Fibroblast of skin of back (primary cell): ENCODE measurements around the gene C16orf78.
"Not testable (repeated sequence)": the region's sequence is repeated elsewhere in the genome, so short reads cannot be mapped to it uniquely, and the experiment has no call there.

Experiments
- DNase-seq: peaks from one replicate; pipeline ENCODE4 v3.0.0-alpha.2; 2013

C16orf78 gene

DNA sequence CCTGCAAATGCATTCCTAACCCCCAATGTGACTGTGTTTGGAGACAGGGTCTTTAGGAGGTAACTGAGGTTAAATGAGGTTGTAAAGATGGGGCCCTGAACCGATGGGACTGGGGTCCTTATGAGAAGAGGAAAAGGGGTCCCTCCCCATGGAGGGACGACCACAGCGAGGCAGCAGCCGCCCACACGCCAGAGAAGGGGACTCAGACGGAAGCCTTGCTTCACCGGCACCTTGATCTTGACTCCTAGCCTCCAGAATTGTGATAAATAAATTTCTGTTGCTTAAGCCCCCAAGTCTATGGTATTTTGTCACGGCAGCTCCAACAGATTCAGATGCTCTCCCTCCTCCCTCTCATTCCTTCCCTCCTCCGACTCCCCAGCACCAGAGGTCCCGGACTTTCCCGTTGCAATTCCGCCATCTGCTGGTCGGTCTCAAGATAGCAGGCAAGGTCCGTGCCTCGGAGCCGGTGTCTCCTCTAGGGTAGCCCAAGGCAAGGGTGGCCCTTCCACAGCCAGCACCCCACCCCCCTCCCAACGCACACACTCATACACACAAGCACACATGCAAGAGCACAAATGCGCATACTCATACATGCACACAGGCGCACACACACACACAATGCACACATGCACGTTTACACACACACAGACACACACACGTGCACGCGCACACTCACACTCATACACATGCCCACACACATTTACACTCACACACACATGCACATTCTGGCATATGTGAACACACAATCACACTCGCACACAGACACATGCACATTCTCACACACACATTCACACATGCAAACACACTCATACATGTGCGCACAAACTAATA is 23.1 kb upstream of the C16orf78 start:
- DNase-seq: peak; percentile 47

DNA sequence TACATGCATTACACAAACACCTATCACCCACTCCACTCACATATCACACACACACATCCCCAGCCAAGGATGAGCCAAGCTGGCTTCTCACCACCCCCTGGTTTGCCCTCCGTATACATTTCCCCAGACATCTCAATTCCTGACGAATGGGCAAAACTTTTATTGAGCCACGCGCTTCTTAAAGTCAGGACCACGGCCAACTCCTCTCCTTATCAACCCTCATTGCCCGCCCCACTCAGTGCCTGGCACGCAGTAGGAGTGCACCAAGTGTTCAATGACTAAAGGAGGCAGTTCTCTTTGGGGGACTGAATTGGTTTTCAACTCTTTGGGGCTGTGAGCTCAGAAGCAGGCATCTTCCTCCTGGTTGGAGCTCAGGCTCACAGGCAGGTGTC is 22.5 kb upstream of the C16orf78 start:
- DNase-seq: no peak

DNA sequence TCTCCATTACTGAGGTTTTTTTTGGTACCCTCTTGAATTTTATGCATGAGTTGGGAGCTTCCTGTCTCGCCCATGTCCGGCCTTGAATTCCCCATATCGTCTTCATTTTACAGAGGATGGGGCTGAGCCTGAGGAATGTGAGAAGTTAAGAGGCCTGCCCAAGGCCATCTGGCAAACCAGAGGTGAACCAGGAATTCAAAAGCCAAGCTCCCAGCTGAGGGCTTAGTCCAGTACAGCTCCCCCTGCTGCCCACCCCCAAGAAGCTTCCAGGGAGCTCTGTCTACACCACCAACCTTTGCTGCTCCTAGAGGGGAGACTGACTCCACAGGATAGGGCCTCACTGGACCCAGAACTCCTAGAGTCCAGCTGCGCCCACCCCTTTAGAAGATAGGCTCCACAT is 20.7 kb upstream of the C16orf78 start:
- peak; percentile 3 for DNase-seq

DNA sequence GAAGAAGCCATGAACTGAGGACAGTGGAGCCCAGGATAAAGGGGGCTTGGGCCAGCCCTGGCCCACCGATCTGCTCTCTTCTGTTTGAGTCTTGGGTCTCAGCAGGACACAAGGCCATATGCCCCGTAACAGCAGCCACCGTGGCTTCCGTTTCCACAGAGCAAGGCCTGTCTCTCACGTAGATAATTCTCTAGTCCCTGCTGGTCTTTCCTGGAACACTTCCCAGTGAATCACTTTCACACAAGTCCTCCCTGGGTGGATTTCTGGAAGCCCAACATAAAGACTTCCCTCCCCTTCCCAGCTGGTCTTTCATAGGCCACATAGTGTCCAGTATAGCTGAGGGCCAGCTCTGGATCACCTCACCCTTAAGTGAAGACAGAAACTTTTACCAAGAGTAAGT is 19.9 kb upstream of the C16orf78 start:
- DNase-seq: no peak

DNA sequence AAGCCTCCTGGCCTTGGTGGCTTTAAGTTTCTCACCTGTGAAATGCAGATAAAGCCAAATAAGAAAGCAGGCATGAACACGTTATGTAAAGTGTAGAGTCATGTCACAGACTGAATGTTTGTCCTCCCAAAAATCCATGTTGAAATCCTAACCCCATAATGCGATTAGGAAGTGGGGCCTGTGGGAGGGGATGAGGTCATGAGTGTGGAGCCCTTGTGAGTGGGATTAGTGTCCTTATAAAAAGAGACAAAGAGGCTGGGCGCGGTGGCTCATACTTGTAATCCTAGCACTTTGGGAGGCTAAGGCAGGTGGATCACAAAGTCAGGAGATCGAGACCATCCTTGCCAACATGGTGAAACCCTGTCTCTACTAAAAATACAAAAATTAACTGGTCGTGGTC is 19.5 kb upstream of the C16orf78 start:
- DNase-seq: no peak

DNA sequence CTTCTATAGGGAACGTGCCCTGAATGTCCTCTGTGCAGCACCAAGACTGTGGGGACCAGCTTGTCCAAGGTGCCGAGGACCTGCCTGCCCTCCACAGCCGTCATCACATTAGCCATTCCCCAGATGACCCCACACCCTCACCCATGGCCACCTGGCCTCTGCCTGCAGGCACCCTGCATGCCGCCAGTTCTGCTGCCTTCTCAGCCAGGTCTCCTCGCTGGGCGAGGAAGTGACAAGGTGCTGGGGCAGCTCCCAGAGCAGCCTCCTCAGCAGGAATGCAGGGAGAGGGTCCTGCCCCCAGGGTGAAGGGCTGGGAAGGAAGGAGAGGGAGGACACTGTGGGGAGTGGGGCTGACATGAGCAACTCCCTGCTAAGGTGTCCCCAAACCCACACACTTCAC is 18.6 kb upstream of the C16orf78 start:
- no peak for DNase-seq

DNA sequence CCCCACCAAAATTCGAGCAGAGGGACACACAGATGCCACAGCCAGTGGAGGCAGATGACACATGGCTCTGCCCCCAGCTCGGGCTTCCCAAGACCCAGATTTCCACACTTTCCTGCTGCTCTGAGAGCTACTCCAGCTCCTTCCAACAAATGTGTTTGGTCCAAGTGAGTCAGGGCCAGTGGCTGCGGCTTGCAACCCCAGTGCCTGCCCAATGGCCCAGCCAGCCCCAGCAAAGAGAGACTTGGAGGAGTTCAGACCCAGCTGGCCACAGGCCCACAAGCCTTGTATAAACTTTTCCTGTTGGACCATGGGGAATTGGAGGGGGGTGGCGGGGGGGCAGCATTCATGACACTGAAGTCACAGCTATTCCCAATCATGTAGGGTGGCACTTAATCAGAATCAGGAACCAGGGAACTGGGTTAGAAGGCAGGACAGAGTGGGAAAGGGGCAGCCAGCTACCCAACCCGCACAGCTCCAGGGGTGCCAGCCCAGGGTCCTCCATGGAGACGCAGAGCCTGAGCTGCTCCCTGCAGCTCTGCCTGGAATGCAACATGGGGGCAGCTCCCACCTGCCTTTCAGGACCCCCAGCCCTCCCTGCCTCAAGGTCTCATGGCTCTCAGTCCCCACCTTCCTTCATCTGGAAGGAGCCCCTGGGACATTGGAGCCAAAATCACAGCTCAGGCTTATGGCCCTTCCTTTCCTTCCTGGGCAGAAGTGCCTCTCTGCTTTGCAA is 17.5 kb upstream of the C16orf78 start:
- no peak for DNase-seq

DNA sequence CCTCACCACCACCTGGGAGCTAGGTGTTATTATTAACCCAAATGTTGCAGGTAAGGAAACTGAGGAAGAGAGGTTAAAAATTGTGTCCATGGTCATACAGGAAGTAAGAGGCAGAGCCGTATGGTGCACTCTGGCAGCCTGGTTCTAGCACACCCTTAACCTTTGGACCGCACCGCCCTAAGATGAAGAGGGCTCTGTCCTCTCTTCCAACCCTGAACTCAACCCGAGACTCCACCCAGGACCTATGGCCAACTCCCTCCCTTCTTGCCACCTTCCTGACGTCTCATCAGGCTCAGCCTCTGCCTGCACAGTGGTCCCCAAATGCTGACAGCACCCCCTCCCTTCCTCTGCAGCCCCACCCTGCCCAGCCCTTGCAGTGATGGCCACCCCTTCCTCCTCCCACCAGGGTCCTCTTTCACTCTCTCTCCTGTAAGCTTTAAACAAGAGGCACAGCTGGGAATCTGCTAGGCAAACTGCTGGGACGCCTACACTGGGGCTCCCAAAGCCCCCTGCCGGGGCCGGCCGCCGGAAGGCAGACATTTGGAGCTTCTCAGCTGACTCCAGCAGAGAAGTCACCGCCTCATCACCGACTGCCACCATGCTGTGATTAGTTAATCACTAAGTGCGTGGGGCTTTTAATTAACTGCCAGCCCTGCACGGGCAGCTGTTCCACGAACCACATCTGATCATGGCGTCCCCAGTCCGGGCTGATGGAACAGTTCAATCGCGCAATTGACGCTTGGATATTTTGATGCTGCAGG is 16.7 kb upstream of the C16orf78 start:
- DNase-seq: no peak

DNA sequence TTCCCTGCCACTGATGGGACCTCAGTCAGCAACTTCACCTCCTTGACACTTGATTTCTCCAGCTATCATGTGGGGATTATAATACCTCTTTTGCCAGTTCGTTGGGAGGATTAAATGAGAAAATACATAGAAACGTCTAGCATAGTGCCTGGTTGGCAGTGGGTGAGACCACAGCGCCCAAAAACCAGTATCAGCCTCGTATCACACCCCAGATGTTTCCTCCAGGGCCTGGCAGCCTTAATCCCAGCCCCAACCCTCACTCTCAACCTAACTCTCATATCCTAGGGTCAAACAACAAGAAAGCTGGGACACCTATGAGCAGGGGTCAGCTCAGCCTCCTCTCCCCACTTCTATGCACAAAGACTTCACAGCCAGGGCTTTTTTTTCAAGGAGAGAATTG is 14.0 kb upstream of the C16orf78 start:
- DNase-seq: no peak

DNA sequence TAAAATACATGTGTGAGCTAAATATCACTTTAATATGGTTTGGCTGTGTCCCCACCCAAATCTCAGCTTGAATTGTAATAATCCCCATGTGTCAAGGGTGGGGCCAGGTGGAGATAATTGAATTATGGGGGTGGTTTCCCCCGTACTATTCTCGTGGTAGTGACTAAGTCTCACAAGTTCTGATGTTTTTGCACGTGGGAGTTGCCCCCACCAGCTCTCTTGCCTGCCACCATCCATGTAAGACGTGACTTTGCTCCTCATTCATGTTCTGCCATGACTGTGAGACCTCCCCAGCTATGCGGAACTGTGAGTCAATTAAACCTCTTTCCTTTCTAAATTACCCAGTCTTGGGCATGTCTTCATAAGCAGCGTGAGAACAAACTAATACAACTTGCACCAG is 11.9 kb upstream of the C16orf78 start:
- DNase-seq: not testable (repeated sequence)

DNA sequence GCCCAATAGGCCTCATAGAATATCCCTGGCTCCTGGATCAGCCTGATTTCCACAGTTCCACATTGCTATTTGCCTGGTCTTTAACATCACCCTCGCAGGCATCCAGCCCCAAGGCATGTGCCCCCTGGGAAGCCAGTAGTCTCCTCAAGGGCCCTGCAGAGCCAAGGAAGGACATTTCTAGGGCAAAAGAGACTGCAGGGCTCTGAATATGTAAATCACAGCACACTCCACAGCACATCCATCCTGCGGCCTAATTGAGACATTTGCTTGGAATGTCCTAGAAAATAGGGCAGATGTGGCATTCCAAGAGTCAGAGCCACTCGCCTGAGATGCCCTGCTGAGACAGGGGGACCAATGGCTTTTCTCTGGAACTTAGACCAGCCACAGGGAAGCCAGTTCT is 11.4 kb upstream of the C16orf78 start:
- DNase-seq: peak; percentile 2

DNA sequence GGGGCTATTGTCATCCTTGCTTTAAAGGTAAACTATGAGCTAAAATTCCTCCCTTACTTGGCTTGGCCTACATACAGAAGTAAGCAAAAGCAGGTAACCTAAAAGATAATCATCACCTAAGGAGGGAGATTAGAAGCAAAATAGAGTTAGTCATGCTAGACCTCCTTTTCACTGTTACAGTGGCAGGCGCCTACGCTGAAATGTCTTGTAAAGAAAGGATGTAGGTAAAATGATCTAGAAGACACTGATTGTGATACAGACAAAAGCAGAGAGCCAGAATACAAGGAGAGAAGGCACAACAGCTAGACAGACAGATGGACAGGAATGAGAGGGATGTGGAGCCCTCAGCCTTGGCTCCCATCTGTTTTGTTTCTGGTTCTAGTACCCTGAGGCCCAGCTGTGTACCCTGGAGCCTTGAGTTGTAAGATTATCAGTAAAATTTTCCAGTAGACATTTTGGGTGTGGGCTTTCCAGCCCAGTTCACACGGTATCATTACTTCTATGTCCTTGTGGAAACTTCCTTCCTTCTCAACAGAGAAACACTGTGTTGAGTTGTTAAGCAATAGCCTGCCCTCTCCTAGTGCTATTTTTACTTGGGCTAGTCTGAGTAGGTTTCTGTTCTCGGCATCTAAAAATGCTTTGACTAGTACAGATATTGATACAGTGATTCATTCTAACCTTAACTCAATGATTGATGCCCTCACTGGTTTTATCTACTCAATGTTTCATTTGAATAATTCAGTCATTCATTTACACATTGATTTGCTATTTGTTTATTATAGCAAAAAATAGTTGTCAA is 7.7 kb upstream of the C16orf78 start:
- no peak for DNase-seq

DNA sequence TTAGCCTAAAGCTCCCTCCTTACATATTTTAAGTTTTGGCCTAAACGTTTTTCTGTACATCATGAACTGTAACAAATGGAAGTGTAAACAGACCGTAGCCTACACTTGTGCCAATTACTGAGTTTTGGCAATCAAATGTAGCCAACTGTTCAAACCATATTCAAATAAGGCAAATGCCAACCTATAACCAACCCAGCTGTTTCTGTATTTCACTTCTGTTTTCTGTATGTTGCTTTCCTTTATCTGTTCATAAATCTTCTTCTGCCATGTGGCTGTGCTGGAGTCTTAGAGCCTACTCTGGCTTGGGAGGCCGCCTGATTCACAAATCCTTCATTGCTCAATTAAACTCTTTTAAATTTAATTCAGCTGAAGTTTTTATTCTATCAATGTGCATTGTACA is 6.9 kb upstream of the C16orf78 start:
- no peak for DNase-seq

DNA sequence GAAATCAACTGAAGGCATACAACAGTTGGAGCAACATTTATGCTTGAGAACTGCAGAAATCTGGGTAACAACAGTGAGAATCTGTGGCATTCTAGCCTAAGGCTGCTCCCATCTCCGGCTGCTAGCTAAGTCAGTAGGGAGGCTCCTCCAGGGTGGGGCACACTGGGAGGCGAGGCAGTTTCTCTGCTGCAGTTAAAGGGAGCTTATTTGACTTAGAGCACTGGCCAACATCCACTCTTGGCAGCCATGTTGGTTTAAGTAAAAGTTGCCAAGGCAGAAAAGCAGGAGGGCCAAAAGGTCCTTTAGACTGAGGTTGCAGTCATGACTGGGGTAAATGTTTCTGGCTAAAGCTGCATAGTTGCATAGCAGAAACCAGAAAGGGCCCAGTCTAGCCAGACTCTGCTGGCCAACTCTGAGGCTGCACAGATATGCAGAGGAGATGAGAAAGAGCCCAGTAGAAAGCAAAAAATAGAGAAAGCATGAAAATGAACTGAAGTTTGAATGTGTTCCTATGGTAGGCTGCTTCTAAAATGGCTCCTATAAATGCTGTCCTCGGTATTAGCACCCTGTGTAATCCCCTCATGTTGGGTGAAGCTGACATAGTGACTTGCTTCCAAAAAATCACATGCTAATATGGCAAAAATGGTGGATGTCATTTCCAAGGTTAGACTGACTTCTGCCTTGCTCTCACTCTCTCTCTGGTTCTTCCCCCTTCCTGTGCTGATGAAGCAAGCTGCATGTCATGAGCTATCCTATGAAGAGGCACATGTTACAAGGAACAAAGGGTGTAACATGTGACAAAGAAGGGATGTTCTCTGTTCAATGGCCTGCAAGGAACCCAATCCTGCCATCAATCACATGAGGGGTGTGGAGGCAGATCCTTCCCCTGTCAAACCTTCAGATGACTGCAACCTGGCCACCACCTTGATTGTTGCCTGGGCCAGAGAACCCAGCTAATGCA is 3.7 kb upstream of the C16orf78 start:
- no peak for DNase-seq

DNA sequence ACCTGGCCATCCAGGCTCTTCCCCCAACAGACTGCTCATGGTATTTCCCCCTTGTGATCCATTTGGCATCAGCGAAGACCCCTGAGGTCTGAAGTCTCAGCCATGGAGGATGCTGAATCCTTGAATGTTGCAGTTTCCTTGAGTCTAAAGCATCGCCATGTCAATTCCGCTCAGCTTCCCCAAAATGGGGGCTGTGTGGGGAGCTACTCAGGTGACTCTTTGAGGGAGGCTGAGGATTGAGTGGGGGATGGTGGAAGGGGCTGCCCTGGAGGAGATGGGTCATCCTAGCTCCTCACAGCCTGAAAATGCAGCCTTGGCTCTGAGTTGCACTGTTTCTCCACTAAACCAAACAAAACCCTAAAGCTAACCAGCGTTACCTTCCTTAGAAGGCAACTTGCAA is 2.6 kb downstream of the C16orf78 start:
- DNase-seq: no peak

DNA sequence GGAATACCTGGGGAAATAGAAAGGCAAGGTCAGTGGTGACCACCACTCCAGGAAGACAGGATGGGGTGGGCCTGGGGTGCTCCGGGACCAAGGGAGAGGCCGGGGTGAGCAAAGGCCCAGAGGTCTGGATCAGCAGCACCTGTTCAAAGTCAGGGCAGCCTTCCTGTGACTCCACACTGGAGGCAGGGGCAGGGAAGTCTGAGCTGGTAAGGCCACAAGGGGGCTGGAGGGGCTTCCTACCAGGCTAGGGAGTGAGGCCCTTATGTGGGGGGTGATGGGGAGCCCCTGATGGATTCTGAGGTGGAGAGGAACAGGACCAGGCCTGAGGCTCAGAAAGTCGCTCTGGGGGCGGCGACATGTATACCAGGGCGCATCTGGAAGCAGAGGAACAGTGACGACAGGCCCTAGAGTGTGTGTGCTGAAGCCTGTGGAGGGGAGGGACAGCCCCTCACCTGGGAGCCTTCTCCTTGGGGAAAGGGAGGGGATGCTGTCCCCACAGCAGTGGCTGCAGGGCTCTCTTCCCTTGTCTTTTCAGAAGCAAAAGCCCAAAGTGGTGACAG is 3.7 kb downstream of the C16orf78 start:
- no peak for DNase-seq

DNA sequence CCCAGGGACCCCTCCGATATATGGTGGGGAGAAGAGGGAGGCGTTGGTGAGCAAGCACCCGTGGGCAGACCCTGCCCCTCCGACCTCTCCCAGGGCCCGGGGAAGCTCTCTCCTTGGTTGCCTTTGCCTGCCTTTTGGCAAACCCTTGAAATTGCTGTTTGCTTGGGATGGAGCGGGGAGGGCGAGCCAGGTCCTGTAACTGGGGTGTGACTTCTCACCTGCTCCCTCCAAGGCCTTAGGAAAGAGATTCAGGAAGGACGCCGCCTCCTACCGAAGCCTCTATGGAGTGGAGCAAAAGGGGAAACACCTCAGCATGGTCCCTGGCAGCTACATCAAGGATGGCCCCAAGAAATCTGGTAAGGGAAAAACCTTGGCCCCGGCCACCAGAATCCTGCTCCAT is 4.6 kb downstream of the C16orf78 start:
- no peak for DNase-seq

DNA sequence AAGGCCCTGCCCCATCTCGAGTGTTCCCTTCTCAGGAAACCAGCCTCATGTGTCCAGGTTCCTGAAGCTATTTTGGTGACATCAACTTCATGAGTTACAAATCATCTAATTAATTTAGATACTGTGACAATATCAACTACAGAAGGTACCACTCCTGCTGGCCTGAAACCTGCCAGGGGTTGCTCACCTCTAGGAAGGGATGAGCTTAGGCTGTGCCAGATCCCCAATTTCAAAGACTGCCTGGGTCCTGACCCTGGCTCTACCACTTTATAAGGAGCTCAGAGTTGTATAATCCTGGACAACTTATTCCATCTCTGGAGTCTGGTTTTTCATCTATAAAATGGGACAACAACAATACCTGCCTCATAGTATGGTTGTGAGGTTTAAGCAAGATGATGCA is 5.2 kb downstream of the C16orf78 start:
- DNase-seq: no peak

DNA sequence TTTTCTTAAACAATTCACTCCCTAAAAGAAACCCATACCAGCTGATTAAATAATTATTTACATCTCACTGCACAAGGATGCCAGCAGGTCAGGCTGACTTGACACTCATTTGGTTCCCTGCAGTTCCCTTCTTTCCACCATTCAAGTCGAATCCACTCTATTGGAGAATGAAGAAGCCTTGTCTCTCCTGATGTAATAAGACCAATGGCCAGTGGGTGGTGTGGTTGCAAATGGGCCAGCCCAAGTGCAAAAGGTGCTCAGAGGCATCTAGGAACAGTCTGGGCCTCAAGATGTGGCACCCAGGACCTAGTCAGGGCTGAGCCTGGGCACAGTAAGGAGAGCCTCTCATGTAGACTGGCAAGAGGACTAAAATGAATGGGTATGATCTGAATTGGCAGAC is 9.3 kb downstream of the C16orf78 start:
- no peak for DNase-seq

DNA sequence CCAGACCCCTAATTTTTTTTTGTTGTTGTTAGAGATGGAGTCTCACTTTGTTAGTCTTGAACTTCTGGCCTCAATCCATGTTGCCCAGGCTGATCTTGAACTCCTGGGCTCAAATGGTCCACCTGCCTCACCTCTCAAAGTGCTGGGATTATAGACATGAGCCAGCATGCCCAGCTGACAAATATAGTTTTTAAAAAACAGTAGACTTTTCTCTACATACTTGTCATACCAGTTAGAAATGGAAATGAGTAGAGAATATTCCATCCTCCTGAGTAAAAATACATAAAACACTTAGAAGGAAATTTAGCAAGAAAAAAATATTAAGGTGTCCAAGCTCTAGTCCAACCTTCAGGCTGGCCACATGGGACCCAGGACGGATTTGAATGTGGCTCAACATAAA is 21.4 kb downstream of the C16orf78 start:
- DNase-seq: no peak

DNA sequence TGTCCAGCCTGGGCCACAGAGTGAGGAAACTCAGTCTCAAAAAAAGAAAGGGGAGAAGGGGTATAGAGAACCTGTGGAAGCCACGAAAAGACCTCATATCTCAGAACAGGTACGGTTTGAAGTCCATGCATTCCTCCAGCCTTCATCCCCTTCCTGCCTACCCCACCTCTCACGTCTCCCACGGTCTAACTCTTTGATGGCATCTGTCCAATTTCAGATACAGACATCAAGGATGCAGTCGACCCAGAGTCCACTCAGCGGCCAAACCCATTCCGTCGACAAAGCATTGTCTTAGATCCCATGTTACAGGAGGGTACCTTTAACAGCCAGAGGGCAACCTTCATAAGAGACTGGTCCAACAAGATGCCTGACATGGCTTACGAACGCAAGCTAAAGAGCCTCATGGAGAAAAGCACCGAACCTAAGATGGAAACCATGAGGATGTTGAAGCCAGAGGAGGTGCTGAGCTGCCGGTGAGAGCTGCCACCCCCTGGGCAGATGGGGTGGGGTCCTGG is 22.7 kb downstream of the C16orf78 start:
- DNase-seq: no peak
